CD4-positive, alpha-beta T cell treated with Interleukin-6 for 4 hours (primary cell): ENCODE results near the gene TRMT5.

ENCODE experiments used
- DNase-seq: peaks from one replicate; pipeline ENCODE4 v3.0.0-alpha.2; 2020; ENCODE audit warnings: mixed read lengths

The TRMT5 gene

GRCh38 chr14:60980811-60981632, at the start of gene TRMT5, which contains the start of gene SLC38A6:
TSS of gene TRMT5 (minus strand) at chr14:60981079. CDS start at chr14:60980973, 106 bp downstream.
TSS of gene SLC38A6 (plus strand) at chr14:60981245. CDS start at chr14:60981278, 33 bp downstream.
- peak; percentile 88 for DNase-seq

- no peak for DNase-seq
Observed at GRCh38 chr14:61026526-61026925, 45.6 kb upstream of the TRMT5 start.

GRCh38 chr14:61025251-61026223, 44.7 kb upstream of the TRMT5 start:
- DNase-seq, result peak; percentile 47

- DNase-seq, result no peak
Observed at GRCh38 chr14:61019537-61019936, 38.7 kb upstream of the TRMT5 start.

- no peak for DNase-seq
Observed at GRCh38 chr14:61003571-61003970, 22.7 kb upstream of the TRMT5 start.

GRCh38 chr14:60999536-60999935, 18.7 kb upstream of the TRMT5 start:
- no peak for DNase-seq

GRCh38 chr14:60998617-60999016, 17.7 kb upstream of the TRMT5 start:
- no peak for DNase-seq

GRCh38 chr14:60989599-60989998, 8.7 kb upstream of the TRMT5 start:
- no peak for DNase-seq

- no peak for DNase-seq
Observed at GRCh38 chr14:60986500-60986899, 5.6 kb upstream of the TRMT5 start.

GRCh38 chr14:60984196-60984595, 3.3 kb upstream of the TRMT5 start:
- no peak for DNase-seq

- DNase-seq, result no peak
Observed at GRCh38 chr14:60981633-60982455, 965 bp upstream of the TRMT5 start.

GRCh38 chr14:60977847-60978246, 3.0 kb downstream of the TRMT5 start:
- no peak for DNase-seq

GRCh38 chr14:60975551-60975950, 5.3 kb downstream of the TRMT5 start:
- no peak for DNase-seq

- no peak for DNase-seq
Observed at GRCh38 chr14:60974090-60974651, 6.7 kb downstream of the TRMT5 start.

- DNase-seq, result no peak
Observed at GRCh38 chr14:60973070-60973469, 7.8 kb downstream of the TRMT5 start.

- DNase-seq, result no peak
Observed at GRCh38 chr14:60972295-60972694, 8.6 kb downstream of the TRMT5 start.

- DNase-seq, result no peak
Observed at GRCh38 chr14:60971271-60971670, 9.6 kb downstream of the TRMT5 start.

GRCh38 chr14:60970146-60970545, 10.7 kb downstream of the TRMT5 start:
- no peak for DNase-seq

- no peak for DNase-seq
Observed at GRCh38 chr14:60968671-60969070, 12.2 kb downstream of the TRMT5 start.

GRCh38 chr14:60968099-60968498, 12.8 kb downstream of the TRMT5 start:
- no peak for DNase-seq

- DNase-seq, result no peak
Observed at GRCh38 chr14:60965402-60965801, 15.5 kb downstream of the TRMT5 start.

GRCh38 chr14:60964904-60965303, 16.0 kb downstream of the TRMT5 start:
- no peak for DNase-seq
